Prostate gland (tissue), 2 donors: ENCODE data around the gene OGDH. TPM values are rescaled to one million over a fixed set of nuclear protein-coding genes. Genes with fewer than 3 reads are reported as not detected.

Experiments
- DNase-seq: peaks from one replicate; pipeline ENCODE4 v3.0.0-alpha.2; 2019; ENCODE audit warnings: low spot score
- H3K27ac ChIP-seq, 2 donors: fragments of 200-600 bp; sonication (generic); 2 replicates each; pipeline ENCODE4 v1.5.1; 2017 to 2019
- H3K27me3 ChIP-seq: fragments of 200-600 bp; sonication (generic); replicated peaks from 2 replicates; pipeline ENCODE4 v1.5.1; 2019; ENCODE audit not compliant: insufficient read depth
- H3K36me3 ChIP-seq, 2 donors: fragments of 200-600 bp; sonication (generic); 1 replicate in 1 of 2; 2 replicates in 1 of 2; pipeline versions ENCODE4 v1.5.1 to v1.8.1; 2017 to 2019
- H3K4me1 ChIP-seq: fragments of 200-600 bp; sonication (generic); replicated peaks from 2 replicates; pipeline ENCODE4 v1.5.1; 2019
- H3K4me3 ChIP-seq, 2 donors: fragments of 200-600 bp; sonication (generic); 2 replicates each; pipeline ENCODE4 v1.5.1; 2017 to 2019
- H3K9me3 ChIP-seq: fragments of 200-600 bp; sonication (generic); 2 replicates; pipeline ENCODE4 v1.5.1; 2017
- POLR2A ChIP-seq: fragments of 450-650 bp; IDR thresholded peaks from one replicate; pipeline ENCODE4 v1.6.1; 2016; ENCODE audit warnings: antibody characterized with exemption, mild to moderate bottlenecking
- POLR2AphosphoS5 ChIP-seq: sonication (generic); formaldehyde crosslinking; IDR thresholded peaks from one replicate; pipeline ENCODE4 v1.6.1; 2017; ENCODE audit warnings: antibody characterized with exemption
- WGBS: methylation state at CpG from one replicate; pipeline ENCODE4 v1.1.5; 2018; 5-methylcytosine and 5-hydroxymethylcytosine counted together
- intact Hi-C: fragments of 100-400 bp; cut with DNase I; formaldehyde crosslinking; loops from one replicate; pipeline ENCODE4 v1.14.2; 2022
- total RNA-seq, 2 donors: library from RNA; depleted of rRNA; stranded (reverse); fragments of >200 nt; gene quantifications; one replicate each; pipeline ENCODE4 v1.1.0, GENCODE V29; 2016
- TF ChIP-seq, protein P1 (sequence below), 4 experiments: fragments of 200-600 bp in 2 of 4; fragments of 450-650 bp in 2 of 4; sonication (generic) in 2 of 4; IDR thresholded peaks; 1 replicate in 3 of 4; 2 replicates in 1 of 4; pipeline ENCODE4 v1.5.1; 2016 to 2019; ENCODE audit warnings: antibody characterized with exemption in 4 of 4, mild to moderate bottlenecking in 2 of 4, moderate library complexity in 2 of 4

Gene OGDH
- total RNA-seq, 2 donors from 2014 or later = 70.4 to 96.9 TPM

DNA sequence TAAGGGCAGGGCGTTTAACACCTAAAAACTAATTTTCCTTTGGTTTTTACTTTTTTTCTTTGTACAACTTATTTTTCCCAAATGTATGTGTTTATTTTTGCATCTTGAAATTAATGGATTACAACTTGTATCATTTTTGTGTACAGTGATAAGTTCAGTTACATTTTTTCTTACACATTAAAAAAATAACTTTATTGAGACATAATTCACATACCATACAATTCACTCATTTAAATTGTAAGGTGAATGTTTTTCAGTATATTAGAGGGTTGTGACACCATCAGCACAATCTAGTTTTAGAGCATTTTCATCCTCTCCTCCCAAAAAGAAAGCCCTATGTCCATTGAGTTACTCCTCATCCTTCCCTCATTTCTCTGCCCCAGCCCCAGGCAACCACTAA, 11.6 kb downstream of the OGDH start:
- Histone ChIP-seq H3K36me3 (no peaks in the 10 kb centered on the region), H3K9me3 (no peaks in the 10 kb centered on the region), H3K27ac (no peak overlapping the region), H3K4me1 (peaks cover 6% of the 10 kb centered on the region), H3K4me3 (no peak overlapping the region), H3K27me3 (no peaks in the 10 kb centered on the region)
- TF ChIP-seq POLR2A (no peak), POLR2AphosphoS5 (no peak)
- TF ChIP-seq, protein P1, sequence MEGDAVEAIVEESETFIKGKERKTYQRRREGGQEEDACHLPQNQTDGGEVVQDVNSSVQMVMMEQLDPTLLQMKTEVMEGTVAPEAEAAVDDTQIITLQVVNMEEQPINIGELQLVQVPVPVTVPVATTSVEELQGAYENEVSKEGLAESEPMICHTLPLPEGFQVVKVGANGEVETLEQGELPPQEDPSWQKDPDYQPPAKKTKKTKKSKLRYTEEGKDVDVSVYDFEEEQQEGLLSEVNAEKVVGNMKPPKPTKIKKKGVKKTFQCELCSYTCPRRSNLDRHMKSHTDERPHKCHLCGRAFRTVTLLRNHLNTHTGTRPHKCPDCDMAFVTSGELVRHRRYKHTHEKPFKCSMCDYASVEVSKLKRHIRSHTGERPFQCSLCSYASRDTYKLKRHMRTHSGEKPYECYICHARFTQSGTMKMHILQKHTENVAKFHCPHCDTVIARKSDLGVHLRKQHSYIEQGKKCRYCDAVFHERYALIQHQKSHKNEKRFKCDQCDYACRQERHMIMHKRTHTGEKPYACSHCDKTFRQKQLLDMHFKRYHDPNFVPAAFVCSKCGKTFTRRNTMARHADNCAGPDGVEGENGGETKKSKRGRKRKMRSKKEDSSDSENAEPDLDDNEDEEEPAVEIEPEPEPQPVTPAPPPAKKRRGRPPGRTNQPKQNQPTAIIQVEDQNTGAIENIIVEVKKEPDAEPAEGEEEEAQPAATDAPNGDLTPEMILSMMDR (IDR thresholded peaks at IDR 0.05) = no peak
- WGBS = 87% methylated on average over 1 of the region's 1 CpG
- no peak for DNase-seq
- intact Hi-C loops = no loop called here

DNA sequence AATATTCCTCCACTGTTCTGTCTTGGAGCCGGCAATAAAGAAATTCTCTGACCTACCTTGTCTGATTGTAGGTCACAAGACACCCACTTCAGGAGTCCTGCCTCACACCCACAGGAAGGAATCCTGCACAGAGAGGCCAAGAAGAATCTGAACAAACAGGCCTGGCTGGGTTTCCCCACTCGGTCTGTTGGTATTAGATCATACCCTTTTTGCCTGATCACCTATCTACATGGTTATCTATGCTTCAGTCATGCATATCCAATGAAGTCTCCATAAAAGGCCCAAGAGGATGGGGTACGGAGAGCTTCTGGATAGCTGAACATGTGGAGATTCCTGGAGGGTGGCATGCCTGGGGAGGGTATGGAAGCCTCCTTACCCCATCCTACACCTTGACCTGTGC, 12.3 kb downstream of the OGDH start:
- intact Hi-C loops = no loop called here
- Histone ChIP-seq H3K4me3 (no peak overlapping the region), H3K27ac (no peak overlapping the region), H3K9me3 (no peaks in the 10 kb centered on the region), H3K36me3 (no peaks in the 10 kb centered on the region), H3K27me3 (no peaks in the 10 kb centered on the region), H3K4me1 (peaks cover 6% of the 10 kb centered on the region)
- peak; percentile 25 for TF ChIP-seq POLR2AphosphoS5
- TF ChIP-seq, protein P1 (IDR thresholded peaks at IDR 0.05) = no peak
- TF ChIP-seq POLR2A = no peak
- no peak for DNase-seq
- 29% methylated on average over 3 of the region's 3 CpGs for WGBS

DNA sequence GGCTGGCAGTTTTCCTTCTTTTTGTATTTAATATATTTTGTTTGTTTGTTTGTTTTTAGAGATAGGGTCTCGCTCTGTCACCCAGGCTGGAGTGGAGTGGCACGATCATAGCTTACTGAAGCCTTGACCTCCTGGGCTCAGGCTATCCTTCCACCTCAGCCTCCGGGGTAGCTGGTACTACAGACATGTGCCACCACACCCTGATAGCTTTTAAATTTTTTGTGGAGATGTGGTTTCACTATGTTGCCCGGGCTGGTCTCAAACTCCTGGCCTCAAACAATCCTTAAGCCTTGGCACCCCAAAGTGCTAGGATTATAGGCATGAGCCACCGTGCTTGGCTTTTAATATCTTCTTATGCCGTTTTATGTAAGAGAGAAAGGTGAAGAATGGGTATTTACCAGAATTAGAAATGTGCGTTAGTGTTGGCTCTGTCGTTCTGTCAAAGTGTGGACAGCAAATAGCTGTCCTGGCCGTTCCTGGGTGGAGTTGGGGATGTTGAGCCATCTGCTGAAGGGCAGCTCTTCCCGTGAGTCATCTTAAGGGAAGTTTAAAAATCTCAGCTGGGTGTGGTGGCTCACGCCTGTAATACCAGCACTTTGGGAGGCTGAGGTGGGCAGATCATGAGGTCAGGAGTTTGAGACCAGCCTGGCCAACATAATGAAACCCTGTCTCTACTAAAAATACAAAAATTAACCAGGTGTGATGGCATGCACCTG, 14.8 kb downstream of the OGDH start:
- H3K4me1 ChIP-seq = peaks cover 6% of the 10 kb centered on the region
- no peak overlapping the region for H3K4me3 ChIP-seq
- no peak overlapping the region for H3K27ac ChIP-seq
- no peaks in the 10 kb centered on the region for H3K9me3 ChIP-seq
- H3K36me3 ChIP-seq = no peaks in the 10 kb centered on the region
- DNase-seq = no peak
- intact Hi-C loops = no loop called here
- H3K27me3 ChIP-seq = no peaks in the 10 kb centered on the region
- TF ChIP-seq, protein P1 (IDR thresholded peaks at IDR 0.05) = no peak
- no peak for TF ChIP-seq POLR2AphosphoS5
- no peak for TF ChIP-seq POLR2A
- 88% methylated on average over 11 of the region's 11 CpGs for WGBS

DNA sequence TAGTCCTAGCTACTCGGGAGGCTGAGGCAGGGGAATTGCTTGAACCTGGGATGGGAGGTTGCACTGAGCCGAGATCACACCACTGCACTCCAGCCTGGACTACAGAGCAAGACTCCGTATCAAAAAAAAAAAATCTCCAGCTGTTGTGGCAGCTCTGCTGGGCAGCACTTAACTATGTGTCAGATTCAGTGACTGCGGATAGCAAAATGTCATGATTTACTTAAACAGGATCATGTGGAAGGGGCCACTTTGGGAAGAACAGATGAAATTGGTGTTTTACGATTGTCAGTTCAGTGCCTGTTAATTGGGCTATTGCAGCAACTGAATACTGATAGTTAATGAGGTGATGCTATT, 15.3 kb downstream of the OGDH start:
- 91% methylated on average over 5 of the region's 5 CpGs for WGBS
- Histone ChIP-seq H3K4me3 (no peak overlapping the region), H3K4me1 (peaks cover 6% of the 10 kb centered on the region), H3K9me3 (no peaks in the 10 kb centered on the region), H3K36me3 (no peaks in the 10 kb centered on the region), H3K27me3 (no peaks in the 10 kb centered on the region), H3K27ac (no peak overlapping the region)
- intact Hi-C loops = no loop called here
- TF ChIP-seq, protein P1 (IDR thresholded peaks at IDR 0.05) = no peak
- TF ChIP-seq POLR2A (no peak), POLR2AphosphoS5 (no peak)
- DNase-seq = no peak
